Choroid plexus epithelial cell (primary cell): ENCODE results near the gene CIC.

Source experiments
- DNase-seq: peaks from one replicate; pipeline ENCODE4 v3.0.0-alpha.2; 2010; ENCODE audit warnings: low read depth
- H3K4me3 ChIP-seq: 2 replicates; pipeline ENCODE4 v1.5.1; 2011; ENCODE audit warnings: low read depth, mild to moderate bottlenecking, control low read depth, low read length, moderate library complexity
- CTCF ChIP-seq: conservative IDR thresholded peaks from 2 replicates; pipeline ENCODE4 v1.5.1; 2011; ENCODE audit warnings: low read depth, mild to moderate bottlenecking, control low read depth, inconsistent platforms, low read length, moderate library complexity

Gene CIC

GRCh38 chr19:42271045-42271419, 2.0 kb downstream of the CIC start:
- peak overlapping the region; percentile 64 for H3K4me3 ChIP-seq
- no peak for DNase-seq
- no peak for TF ChIP-seq CTCF

GRCh38 chr19:42271861-42272534, 2.9 kb downstream of the CIC start:
- no peak overlapping the region for H3K4me3 ChIP-seq
- TF ChIP-seq CTCF, result no peak
- no peak for DNase-seq

- no peak for TF ChIP-seq CTCF
- no peak for DNase-seq
- H3K4me3 ChIP-seq, result no peak overlapping the region
Measured at GRCh38 chr19:42272535-42272897, 3.5 kb downstream of the CIC start.

- no peak for DNase-seq
- TF ChIP-seq CTCF, result no peak
- H3K4me3 ChIP-seq, result no peak overlapping the region
Measured at GRCh38 chr19:42272989-42273406, 3.9 kb downstream of the CIC start.

- no peak for DNase-seq
- H3K4me3 ChIP-seq, result no peak overlapping the region
- no peak for TF ChIP-seq CTCF
Measured at GRCh38 chr19:42273407-42274064, 4.5 kb downstream of the CIC start.

GRCh38 chr19:42274065-42274682, 5.1 kb downstream of the CIC start:
- H3K4me3 ChIP-seq, result no peak overlapping the region

More at GRCh38 chr19:42274065-42274682, 5.1 kb downstream of the CIC start:
- TF ChIP-seq CTCF, result no peak
- DNase-seq, result no peak
